K562 (cell line): Measurements from ENCODE around the gene MUCL3. TPM values are rescaled to one million over a fixed set of nuclear protein-coding genes. Genes with fewer than 3 reads are reported as not detected.
A peak's percentile ranks its signal among the peaks of the same experiment; 100 is the strongest.

Experiments
- ATAC-seq: fragments of 200-7000 bp; cut with Tn5 transposase; 3 replicates; pipeline ENCODE4 v1.9.1; 2020; ENCODE audit warnings: moderate library complexity
- BruUV-seq: library from RNA; stranded (reverse); fragments of 400-500 nt; replicated peaks from 2 replicates; lab custom pipeline; 2021; lab: Mats Ljungman, UMichigan
- CTCF ChIA-PET: fragments of 300-600 bp; formaldehyde crosslinking; extraction: SDS; loops from one replicate; lab custom pipeline; 2021; ENCODE audit warnings: low intra/inter-chr PET ratio; lab: Yijun Ruan, JAX
- POLR2A ChIA-PET: fragments of 300-600, 350-650 bp; sonication (Branson Sonifier 250); formaldehyde crosslinking; extraction: SDS; loops from one replicate; lab custom pipeline; 2021; ENCODE audit warnings: antibody characterized with exemption, inconsistent platforms; lab: Yijun Ruan, JAX
- DNase-seq, 4 experiments: peaks; one replicate each; pipeline versions ENCODE4 v3.0.0 to v3.0.0-alpha.2; 2011 to 2018; ENCODE audit warnings: low spot score in 3 of 4, mixed read lengths in 3 of 4; ENCODE audit errors: extremely low read depth in 1 of 4
- FAIRE-seq: peaks from 2 replicates; lab custom pipeline; 2011; peaks lifted over from hg19 to GRCh38; lab: Jason Lieb, UNC
- H2AFZ ChIP-seq: 2 replicates; pipeline ENCODE4 v1.6.0; 2011; ENCODE audit warnings: low read depth, low read length, control low read depth, inconsistent platforms
- H3K27ac ChIP-seq: fragments of 200-600 bp; 3 replicates; pipeline ENCODE4 v1.8.0; 2011; ENCODE audit warnings: low read depth, mild to moderate bottlenecking, control low read depth, inconsistent platforms, low read length, moderate library complexity, mixed read lengths; ENCODE audit errors: extremely low read depth
- H3K27me3 ChIP-seq, 2 experiments: fragments of 300-600 bp in 1 of 2; 2 replicates in 1 of 2; 3 replicates in 1 of 2; pipeline versions ENCODE4 v1.6.0 to v1.8.0; 2011; ENCODE audit warnings: inconsistent platforms in 2 of 2, low read length in 2 of 2, mild to moderate bottlenecking in 1 of 2, mixed read lengths in 1 of 2, moderate library complexity in 1 of 2; ENCODE audit not compliant: control insufficient read depth in 2 of 2, insufficient read depth in 2 of 2
- H3K36me3 ChIP-seq: fragments of 300-600 bp; 3 replicates; pipeline ENCODE4 v1.8.0; 2011; ENCODE audit warnings: mild to moderate bottlenecking, low read length, inconsistent platforms; ENCODE audit not compliant: control insufficient read depth, insufficient read depth
- H3K4me1 ChIP-seq, 2 experiments: fragments of 200-600 bp in 1 of 2; replicated peaks in 1 of 2; 2 replicates in 1 of 2; 3 replicates in 1 of 2; pipeline versions ENCODE4 v1.5.1 to v1.8.0; 2011; ENCODE audit warnings: inconsistent platforms in 2 of 2, low read length in 2 of 2, mild to moderate bottlenecking in 1 of 2, mixed read lengths in 1 of 2, moderate library complexity in 1 of 2; ENCODE audit not compliant: control insufficient read depth in 2 of 2, insufficient read depth in 2 of 2
- H3K4me2 ChIP-seq: 2 replicates; pipeline ENCODE4 v1.6.1; 2011; ENCODE audit warnings: low read length, control low read depth, inconsistent platforms, mixed read lengths; ENCODE audit not compliant: insufficient read depth
- H3K4me3 ChIP-seq: fragments of 200-600 bp; sonication (generic), shearing (Covaris generic); 2 replicates; pipeline ENCODE4 v1.5.1; 2016; ENCODE audit warnings: control low read depth, inconsistent platforms
- H3K79me2 ChIP-seq: fragments of 200-600 bp; 3 replicates; pipeline ENCODE4 v1.8.0; 2011; ENCODE audit warnings: low read length, inconsistent platforms; ENCODE audit not compliant: control insufficient read depth, insufficient read depth
- H3K9ac ChIP-seq, 2 experiments: 2 replicates each; pipeline versions ENCODE4 v1.6.0 to v1.6.1; 2011; ENCODE audit warnings: low read depth in 2 of 2, low read length in 2 of 2, control low read depth in 1 of 2, inconsistent platforms in 1 of 2, mild to moderate bottlenecking in 1 of 2, mixed read lengths in 1 of 2; ENCODE audit not compliant: insufficient read depth in 1 of 2
- H3K9me1 ChIP-seq: one replicate; pipeline ENCODE4 v1.6.0; 2011; ENCODE audit warnings: inconsistent platforms, mild to moderate bottlenecking, low read length, moderate library complexity; ENCODE audit not compliant: control insufficient read depth, insufficient read depth
- H3K9me3 ChIP-seq: replicated peaks from 2 replicates; pipeline ENCODE4 v1.5.1; 2011; ENCODE audit warnings: low read depth, low read length, inconsistent platforms; ENCODE audit not compliant: control insufficient read depth, insufficient read depth
- H4K20me1 ChIP-seq: replicated peaks from 2 replicates; pipeline ENCODE4 v1.6.1; 2011; ENCODE audit warnings: low read length, inconsistent platforms, mixed read lengths; ENCODE audit not compliant: control insufficient read depth, insufficient read depth
- CBFB ChIP-seq: sonication (generic); formaldehyde crosslinking; IDR thresholded peaks from 2 replicates; pipeline ENCODE4 v1.4.0; 2020; ENCODE audit warnings: mild to moderate bottlenecking, missing genetic modification reagents
- CCAR2 ChIP-seq: fragments of 200-400 bp; formaldehyde crosslinking; IDR thresholded peaks from 2 replicates; pipeline ENCODE4 v1.6.1; 2017; ENCODE audit warnings: mild to moderate bottlenecking, low read depth, low read length
- COPS2 ChIP-seq: fragments of 450-650 bp; conservative IDR thresholded peaks from 2 replicates; pipeline ENCODE4 v1.6.1; 2016; ENCODE audit warnings: mild to moderate bottlenecking, moderate library complexity
- ESRRB ChIP-seq: fragments of 250-450 bp; sonication (Bioruptor Pico); IDR thresholded peaks from 2 replicates; pipeline ENCODE4 v1.5.0; 2020; ENCODE audit warnings: mild to moderate bottlenecking, moderate library complexity, borderline replicate concordance
- ETS2 ChIP-seq: IDR thresholded peaks from 2 replicates; pipeline ENCODE4 v1.6.1; 2016; ENCODE audit warnings: borderline replicate concordance, missing genetic modification characterization, mild to moderate bottlenecking, moderate library complexity, missing compliant biosample characterization; ENCODE audit not compliant: poor library complexity, severe bottlenecking
- GTF2B ChIP-seq: IDR thresholded peaks from 2 replicates; pipeline ENCODE4 v1.6.1; 2011; ENCODE audit not compliant: insufficient read length; ENCODE audit errors: extremely low read depth
- MAFG ChIP-seq: fragments of 450-650 bp; conservative IDR thresholded peaks from 2 replicates; pipeline ENCODE4 v1.6.1; 2016; ENCODE audit warnings: missing genetic modification characterization, missing compliant biosample characterization
- NKRF ChIP-seq: fragments of 450-650 bp; IDR thresholded peaks from 2 replicates; pipeline ENCODE4 v1.6.1; 2016; ENCODE audit warnings: borderline replicate concordance
- PML ChIP-seq: IDR thresholded peaks from 2 replicates; pipeline ENCODE4 v1.6.1; 2012; ENCODE audit warnings: low read length, inconsistent platforms
- POLR2AphosphoS5 ChIP-seq: IDR thresholded peaks from 2 replicates; pipeline ENCODE4 v1.6.1; 2011; ENCODE audit warnings: mild to moderate bottlenecking, low read depth, low read length, moderate library complexity; ENCODE audit not compliant: control insufficient read depth, insufficient read depth
- PTBP1 ChIP-seq: fragments of 200-400 bp; formaldehyde crosslinking; IDR thresholded peaks from 2 replicates; pipeline ENCODE4 v1.6.1; 2017; ENCODE audit warnings: low read depth, low read length
- SOX6 ChIP-seq: fragments of 450-650 bp; IDR thresholded peaks from 2 replicates; pipeline ENCODE4 v1.6.1; 2014; ENCODE audit warnings: mild to moderate bottlenecking
- TEAD1 ChIP-seq, 2 experiments: fragments of 450-650 bp in 1 of 2; sonication (generic) in 1 of 2; formaldehyde crosslinking; IDR thresholded peaks; 2 replicates each; pipeline versions ENCODE4 v1.4.0 to v1.8.0; 2020 to 2022; ENCODE audit warnings: mild to moderate bottlenecking in 2 of 2, missing genetic modification reagents in 1 of 2
- WGBS: fragments of 100-300 bp; shearing (Covaris generic); methylation state at CpG from one replicate; pipeline ENCODE4 v1.1.6; 2016; ENCODE audit warnings: low coverage, mixed read lengths; ENCODE audit not compliant: insufficient coverage; ENCODE audit errors: missing lambda C conversion rate; 5-methylcytosine and 5-hydroxymethylcytosine counted together
- in situ Hi-C: fragments of 300-500 bp; cut with MboI; formaldehyde crosslinking; loops from 4 replicates; pipeline ENCODE4 v1.15.0; 2018; ENCODE audit warnings: inconsistent platforms, mixed read lengths
- intact Hi-C: fragments of 100-400 bp; cut with micrococcal nuclease; formaldehyde crosslinking; loops from 2 replicates; pipeline ENCODE4 v1.14.2; 2022
- polyA plus RNA-seq, 8 experiments: library from polyadenylated mRNA; depleted of rRNA in 4 of 8; stranded (reverse) in 5 of 8; unstranded in 3 of 8; fragments of >200 nt; fragmentation: Nextera tagmentation in 2 of 8; fragmentation: Illumina TruSeq in 1 of 8; extraction: Ambion mirVana in 2 of 8; extraction: Trizol in 1 of 8; gene quantifications; 2 replicates each; pipeline versions ENCODE4 v1.2.1 to v1.2.3, GENCODE V29; 2011 to 2014; ENCODE audit warnings: inconsistent platforms in 1 of 8, missing spikeins in 1 of 8
- total RNA-seq, 7 experiments: library from RNA; depleted of rRNA in 6 of 7; stranded (reverse); fragments of >200 nt in 6 of 7; fragmentation: Illumina TruSeq in 2 of 7; extraction: Trizol in 2 of 7; gene quantifications; 2 replicates each; pipeline versions ENCODE4 v1.2.1 to v1.2.3, GENCODE V29; 2011 to 2021; ENCODE audit warnings: low replicate concordance in 1 of 7

MUCL3 gene
- total and polyA plus RNA-seq, 9 of the 15 experiments (the other 6 are each of a cell fraction or from before 2014, with no cell fraction given), result 0.07 TPM; not detected in 8

GRCh38 chr6:31001281-31001888, 60.6 kb downstream of the MUCL3 start:
- POLR2A ChIA-PET, result interaction anchor here (0.6 to 1.2 kb wide), 2 partner anchors 21 to 24 kb away, joined by 3 read pairs; no protein-coding TSS in a partner anchor
- 0 out of 2 replicates have a peak, but pooled peaks have one; percentile 26 for TF ChIP-seq PML
- 0 out of 2 replicates have a peak, but pooled peaks have one; percentile 36 for TF ChIP-seq POLR2AphosphoS5
- TF ChIP-seq GTF2B, result no peak

GRCh38 chr6:31002471-31002870, 61.7 kb downstream of the MUCL3 start:
- Histone ChIP-seq H2AFZ (no peak overlapping the region), H3K36me3 (no peaks in the 10 kb centered on the region), H3K4me1 (peaks cover 0 to 3% of the 10 kb centered on the region in 2 experiments; a peak in 2 of 5 replicates), H4K20me1 (no peaks in the 10 kb centered on the region), H3K9ac (no peak overlapping the region), H3K4me2 (no peak overlapping the region), H3K27ac (no peak overlapping the region), H3K79me2 (no peaks in the 10 kb centered on the region), H3K4me3 (no peak overlapping the region), H3K9me3 (no peaks in the 10 kb centered on the region), H3K27me3 (peaks cover 8 to 21% of the 10 kb centered on the region in 2 experiments; a peak in 4 of 5 replicates), H3K9me1 (no peaks in the 10 kb centered on the region)
- in situ Hi-C loops (no loop called here), intact Hi-C loops (no loop called here)
- ATAC-seq (no peak; the same call in 2 of the 3 replicates), DNase-seq (no peak), FAIRE-seq (no peak)
- WGBS, result 3% methylated on average over 2 of the region's 2 CpGs
- ChIA-PET CTCF (no interaction called here), POLR2A (interaction anchor here (0.6 kb wide), 1 partner anchor 39 kb away, joined by 6 read pairs; no protein-coding TSS in a partner anchor)
- BruUV-seq, result no TSS peak
- TF ChIP-seq COPS2 (no peak), PTBP1 (no peak), MAFG (tag) (no peak), TEAD1 (CRISPR knock-in tag; IDR thresholded peaks at IDR 0.05) (no peak), NKRF (no peak), ESRRB (CRISPR knock-in tag) (no peak), CCAR2 (no peak), ETS2 (tag) (no peak), CBFB (CRISPR knock-in tag) (no peak), SOX6 (no peak)

More at GRCh38 chr6:31001281-31001888, 60.6 kb downstream of the MUCL3 start:
- FAIRE-seq (no peak), DNase-seq (no peak), ATAC-seq (peak; percentile 59)
- CTCF ChIA-PET, result no interaction called here
- Histone ChIP-seq H3K9me3 (no peaks in the 10 kb centered on the region), H3K36me3 (no peaks in the 10 kb centered on the region), H3K27ac (no peak overlapping the region), H4K20me1 (no peaks in the 10 kb centered on the region), H3K9me1 (no peaks in the 10 kb centered on the region), H3K9ac (no peak overlapping the region), H3K4me1 (peaks cover 0 to 3% of the 10 kb centered on the region in 2 experiments; a peak in 2 of 5 replicates), H2AFZ (no peak overlapping the region), H3K4me3 (no peak overlapping the region), H3K79me2 (no peaks in the 10 kb centered on the region), H3K27me3 (peaks cover 15 to 24% of the 10 kb centered on the region in 2 experiments), H3K4me2 (no peak overlapping the region)
- BruUV-seq, result TSS peak; percentile 99
- WGBS, result 13% methylated on average over 10 of the region's 13 CpGs
- in situ Hi-C loops (no loop called here), intact Hi-C loops (no loop called here)
